GM18868 (cell line): ENCODE data around the gene SACM1L.
"Not testable (repeated sequence)": the region's sequence is repeated elsewhere in the genome, so short reads cannot be mapped to it uniquely, and the experiment has no call there.

Experiments
- ATAC-seq: cut with Tn5 transposase; IDR thresholded peaks from one replicate; pipeline ENCODE4 v1.9.1; 2021; ENCODE audit warnings: mild to moderate bottlenecking, moderate library complexity; ENCODE audit not compliant: unreplicated experiment

The SACM1L gene

GRCh38 chr3:45666757-45667431 lies 22.3 kb upstream of the SACM1L start:
- no peak for ATAC-seq

GRCh38 chr3:45667569-45667934 lies 21.6 kb upstream of the SACM1L start:
- ATAC-seq: no peak

GRCh38 chr3:45670436-45670835 lies 18.8 kb upstream of the SACM1L start:
- no peak for ATAC-seq

- no peak for ATAC-seq
These were observed 18.2 kb upstream of the SACM1L start for GRCh38 chr3:45670991-45671390.

- ATAC-seq: no peak
These were observed 15.9 kb upstream of the SACM1L start for GRCh38 chr3:45673273-45673672.

- ATAC-seq: no peak
These were observed 12.7 kb upstream of the SACM1L start for GRCh38 chr3:45676325-45677032.

GRCh38 chr3:45677033-45677446 lies 12.2 kb upstream of the SACM1L start:
- ATAC-seq: no peak

GRCh38 chr3:45677841-45678240 lies 11.4 kb upstream of the SACM1L start:
- no peak for ATAC-seq

GRCh38 chr3:45679805-45680204 lies 9.4 kb upstream of the SACM1L start:
- no peak for ATAC-seq

- ATAC-seq: no peak
These were observed 8.0 kb upstream of the SACM1L start for GRCh38 chr3:45681221-45681620.

- ATAC-seq: no peak
These were observed 7.3 kb upstream of the SACM1L start for GRCh38 chr3:45681846-45682245.

GRCh38 chr3:45682311-45682710 lies 6.9 kb upstream of the SACM1L start:
- ATAC-seq: no peak

GRCh38 chr3:45682786-45683185 lies 6.4 kb upstream of the SACM1L start:
- no peak for ATAC-seq

- ATAC-seq: no peak
These were observed 5.5 kb upstream of the SACM1L start for GRCh38 chr3:45683417-45684326.

- ATAC-seq: no peak
These were observed 4.8 kb upstream of the SACM1L start for GRCh38 chr3:45684327-45684892.

GRCh38 chr3:45685722-45686121 lies 3.5 kb upstream of the SACM1L start:
- not testable (repeated sequence) for ATAC-seq

GRCh38 chr3:45686850-45687249 lies 2.3 kb upstream of the SACM1L start:
- ATAC-seq: no peak

- no peak for ATAC-seq
These were observed 1.4 kb upstream of the SACM1L start for GRCh38 chr3:45687828-45688193.

- ATAC-seq: no peak
These were observed 858 bp upstream of the SACM1L start for GRCh38 chr3:45688194-45688881.

- no peak for ATAC-seq
These were observed 570 bp downstream of the SACM1L start for GRCh38 chr3:45689787-45690145.
